ENCODE results near the gene MRPS34.

MRPS34 gene

GRCh38 chr16:1757714-1758461, 15.0 kb downstream of the MRPS34 start:
- no peak for DNase-seq

- DNase-seq, result no peak
Observed at GRCh38 chr16:1754204-1754603, 18.7 kb downstream of the MRPS34 start.

GRCh38 chr16:1752853-1753252, 20.1 kb downstream of the MRPS34 start:
- DNase-seq, result no peak

- no peak for DNase-seq
Observed at GRCh38 chr16:1751946-1752345, 21.0 kb downstream of the MRPS34 start.

GRCh38 chr16:1749152-1750117, 23.5 kb downstream of the MRPS34 start:
- no peak for DNase-seq

GRCh38 chr16:1747934-1748333, 25.0 kb downstream of the MRPS34 start:
- no peak for DNase-seq

- no peak for DNase-seq
Observed at GRCh38 chr16:1746693-1747195, 26.2 kb downstream of the MRPS34 start.

- DNase-seq, result no peak
Observed at GRCh38 chr16:1745900-1746692, 26.8 kb downstream of the MRPS34 start.

- no peak for DNase-seq
Observed at GRCh38 chr16:1745181-1745899, 27.6 kb downstream of the MRPS34 start.

- DNase-seq, result no peak
Observed at GRCh38 chr16:1744338-1744840, 28.5 kb downstream of the MRPS34 start.

- DNase-seq, result no peak
Observed at GRCh38 chr16:1743376-1744337, 29.3 kb downstream of the MRPS34 start.

GRCh38 chr16:1741553-1742165, 31.3 kb downstream of the MRPS34 start:
- DNase-seq, result no peak

GRCh38 chr16:1740781-1741490, 32.0 kb downstream of the MRPS34 start:
- no peak for DNase-seq

GRCh38 chr16:1740234-1740633, 32.7 kb downstream of the MRPS34 start:
- no peak for DNase-seq

- no peak for DNase-seq
Observed at GRCh38 chr16:1734816-1735215, 38.1 kb downstream of the MRPS34 start.

GRCh38 chr16:1734123-1734522, 38.8 kb downstream of the MRPS34 start:
- no peak for DNase-seq

GRCh38 chr16:1732551-1732987, 40.4 kb downstream of the MRPS34 start:
- peak in 1 of 56 donors; percentile 5 for DNase-seq

GRCh38 chr16:1732071-1732470, 40.9 kb downstream of the MRPS34 start:
- no peak for DNase-seq

Measured in nucleus accumbens (tissue), 56 donors.